C4-2B (cell line): ENCODE data around the gene NCK1.

ENCODE experiments used
- ZFX ChIP-seq: fragments of 450-650 bp; IDR thresholded peaks from 2 replicates; pipeline ENCODE4 v1.6.1; 2017
- TF ChIP-seq, protein P1 (sequence below): fragments of 450-650 bp; conservative IDR thresholded peaks from 2 replicates; pipeline ENCODE4 v1.5.1; 2017; ENCODE audit warnings: mild to moderate bottlenecking

DNA sequence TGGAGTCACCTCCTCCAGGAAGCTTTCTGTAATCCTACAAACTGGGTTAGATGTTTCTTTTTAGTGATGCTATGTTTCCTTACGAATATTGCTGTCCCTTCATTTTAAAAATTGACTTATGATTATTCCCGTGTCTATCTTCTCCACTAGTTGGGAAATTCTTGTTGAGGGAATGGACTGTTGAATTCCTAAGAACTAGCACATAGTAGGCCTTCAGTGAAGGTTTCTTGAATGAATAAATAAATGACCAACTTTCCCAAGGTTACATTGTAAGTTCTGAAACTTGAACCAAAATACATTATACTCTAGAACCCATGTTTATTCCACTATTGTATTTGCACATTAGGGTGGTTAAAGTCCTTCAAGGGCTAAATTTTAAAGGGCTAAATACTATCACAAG, 95.0 kb downstream of the NCK1 start:
- TF ChIP-seq, protein P1, sequence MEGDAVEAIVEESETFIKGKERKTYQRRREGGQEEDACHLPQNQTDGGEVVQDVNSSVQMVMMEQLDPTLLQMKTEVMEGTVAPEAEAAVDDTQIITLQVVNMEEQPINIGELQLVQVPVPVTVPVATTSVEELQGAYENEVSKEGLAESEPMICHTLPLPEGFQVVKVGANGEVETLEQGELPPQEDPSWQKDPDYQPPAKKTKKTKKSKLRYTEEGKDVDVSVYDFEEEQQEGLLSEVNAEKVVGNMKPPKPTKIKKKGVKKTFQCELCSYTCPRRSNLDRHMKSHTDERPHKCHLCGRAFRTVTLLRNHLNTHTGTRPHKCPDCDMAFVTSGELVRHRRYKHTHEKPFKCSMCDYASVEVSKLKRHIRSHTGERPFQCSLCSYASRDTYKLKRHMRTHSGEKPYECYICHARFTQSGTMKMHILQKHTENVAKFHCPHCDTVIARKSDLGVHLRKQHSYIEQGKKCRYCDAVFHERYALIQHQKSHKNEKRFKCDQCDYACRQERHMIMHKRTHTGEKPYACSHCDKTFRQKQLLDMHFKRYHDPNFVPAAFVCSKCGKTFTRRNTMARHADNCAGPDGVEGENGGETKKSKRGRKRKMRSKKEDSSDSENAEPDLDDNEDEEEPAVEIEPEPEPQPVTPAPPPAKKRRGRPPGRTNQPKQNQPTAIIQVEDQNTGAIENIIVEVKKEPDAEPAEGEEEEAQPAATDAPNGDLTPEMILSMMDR: no peak
- no peak for TF ChIP-seq ZFX
